ENCODE results near the gene ARL4D.

The ARL4D gene

DNA sequence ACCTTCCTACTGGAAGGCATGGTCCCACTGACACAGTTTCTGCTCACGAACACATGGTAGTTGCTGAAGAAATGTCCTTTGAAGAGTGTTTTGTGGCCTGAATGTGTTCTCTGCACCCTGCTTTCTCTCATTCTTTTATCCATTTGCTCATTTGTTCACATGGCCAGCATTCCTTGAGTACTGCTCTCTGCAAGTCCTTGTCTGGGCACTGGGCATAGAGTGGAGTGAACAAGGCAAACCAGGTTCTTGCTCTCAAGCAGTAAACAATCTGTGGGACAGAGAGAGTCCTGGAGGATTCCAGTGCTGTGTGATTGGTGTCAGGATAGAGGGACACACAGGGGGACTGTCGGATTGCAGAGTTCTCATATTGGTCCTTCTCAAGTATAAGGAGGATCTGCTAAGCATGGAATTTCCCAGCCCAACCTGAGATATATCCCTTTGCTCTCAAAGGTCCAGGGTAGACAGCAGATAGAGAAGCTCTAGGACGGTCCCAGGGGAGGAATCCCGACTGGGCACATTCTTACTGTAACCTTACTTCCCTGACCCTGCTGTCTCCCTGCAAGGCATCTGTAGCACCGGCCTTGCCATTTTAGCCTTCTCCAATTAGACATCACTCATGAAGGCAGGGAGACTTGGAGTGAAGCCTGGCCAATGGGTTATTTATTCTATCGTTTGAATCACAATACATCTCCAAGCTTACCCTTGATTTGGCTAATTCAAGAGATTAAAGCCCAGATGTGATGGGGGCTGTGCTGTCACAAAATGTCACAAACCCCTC, 32.3 kb downstream of the ARL4D start:
- Histone ChIP-seq H3K4me1 (ENCODE audit: insufficient read depth, poor library complexity, severe bottlenecking) (peaks cover 23% of the 10 kb centered on the region), H3K27ac (ENCODE audit: poor library complexity, severe bottlenecking) (no peak overlapping the region), H3K36me3 (ENCODE audit: low read depth) (no peaks in the 10 kb centered on the region), H3K27me3 (ENCODE audit: insufficient read depth, poor library complexity, severe bottlenecking) (no peaks in the 10 kb centered on the region), H3K9me3 (ENCODE audit: severe bottlenecking) (no peaks in the 10 kb centered on the region), H3K4me3 (ENCODE audit: severe bottlenecking) (no peak overlapping the region)
- TF ChIP-seq, protein P1, sequence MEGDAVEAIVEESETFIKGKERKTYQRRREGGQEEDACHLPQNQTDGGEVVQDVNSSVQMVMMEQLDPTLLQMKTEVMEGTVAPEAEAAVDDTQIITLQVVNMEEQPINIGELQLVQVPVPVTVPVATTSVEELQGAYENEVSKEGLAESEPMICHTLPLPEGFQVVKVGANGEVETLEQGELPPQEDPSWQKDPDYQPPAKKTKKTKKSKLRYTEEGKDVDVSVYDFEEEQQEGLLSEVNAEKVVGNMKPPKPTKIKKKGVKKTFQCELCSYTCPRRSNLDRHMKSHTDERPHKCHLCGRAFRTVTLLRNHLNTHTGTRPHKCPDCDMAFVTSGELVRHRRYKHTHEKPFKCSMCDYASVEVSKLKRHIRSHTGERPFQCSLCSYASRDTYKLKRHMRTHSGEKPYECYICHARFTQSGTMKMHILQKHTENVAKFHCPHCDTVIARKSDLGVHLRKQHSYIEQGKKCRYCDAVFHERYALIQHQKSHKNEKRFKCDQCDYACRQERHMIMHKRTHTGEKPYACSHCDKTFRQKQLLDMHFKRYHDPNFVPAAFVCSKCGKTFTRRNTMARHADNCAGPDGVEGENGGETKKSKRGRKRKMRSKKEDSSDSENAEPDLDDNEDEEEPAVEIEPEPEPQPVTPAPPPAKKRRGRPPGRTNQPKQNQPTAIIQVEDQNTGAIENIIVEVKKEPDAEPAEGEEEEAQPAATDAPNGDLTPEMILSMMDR (IDR thresholded peaks at IDR 0.05; ENCODE audit: poor library complexity, severe bottlenecking) = no peak
- ATAC-seq (ENCODE audit: low read depth) (no peak), DNase-seq (ENCODE audit: low spot score) (no peak)

DNA sequence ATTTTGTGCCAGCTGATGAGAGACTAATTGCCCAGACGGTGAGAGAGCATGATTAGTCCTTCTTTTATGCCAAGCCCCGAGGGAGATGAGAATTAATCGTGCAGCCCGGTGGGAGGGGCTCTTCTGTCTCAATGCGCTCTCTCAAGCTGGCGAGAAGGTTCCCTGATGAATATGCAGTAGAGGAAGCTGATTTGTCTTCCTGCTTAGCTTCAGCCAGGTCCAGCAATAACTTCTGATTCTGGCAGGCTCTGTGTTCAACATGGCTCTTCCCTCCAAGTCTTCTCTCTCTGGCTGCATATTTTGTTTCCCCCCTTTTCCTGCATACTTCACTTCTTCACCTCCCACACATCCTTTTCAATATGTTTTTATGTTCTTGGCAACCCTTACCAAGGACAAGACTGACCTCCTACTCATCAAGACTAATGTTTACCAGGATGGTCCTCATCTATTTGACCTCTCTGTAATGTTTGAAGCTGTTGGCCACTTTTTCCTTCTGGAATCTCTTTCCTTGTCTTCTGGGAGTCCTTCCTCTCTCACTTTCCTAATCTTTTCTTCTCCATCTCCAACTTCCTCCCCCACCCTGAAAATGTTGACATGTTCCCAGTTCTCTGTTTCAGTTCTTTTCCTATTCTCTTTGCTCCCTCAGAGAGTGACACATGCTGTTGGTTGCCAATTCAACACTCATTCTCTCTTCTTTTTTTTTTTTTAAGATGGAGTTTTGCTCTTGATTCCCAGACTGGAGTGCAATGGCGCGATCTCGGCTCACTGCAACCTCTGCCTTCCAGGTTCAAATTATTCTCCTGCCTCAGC, 33.1 kb downstream of the ARL4D start:
- TF ChIP-seq, protein P1 (IDR thresholded peaks at IDR 0.05; ENCODE audit: poor library complexity, severe bottlenecking) = no peak
- ATAC-seq (ENCODE audit: low read depth) (no peak), DNase-seq (ENCODE audit: low spot score) (no peak)
- Histone ChIP-seq H3K27me3 (ENCODE audit: insufficient read depth, poor library complexity, severe bottlenecking) (no peaks in the 10 kb centered on the region), H3K36me3 (ENCODE audit: low read depth) (no peaks in the 10 kb centered on the region), H3K9me3 (ENCODE audit: severe bottlenecking) (no peaks in the 10 kb centered on the region), H3K27ac (ENCODE audit: poor library complexity, severe bottlenecking) (no peak overlapping the region), H3K4me1 (ENCODE audit: insufficient read depth, poor library complexity, severe bottlenecking) (peaks cover 24% of the 10 kb centered on the region), H3K4me3 (ENCODE audit: severe bottlenecking) (no peak overlapping the region)

DNA sequence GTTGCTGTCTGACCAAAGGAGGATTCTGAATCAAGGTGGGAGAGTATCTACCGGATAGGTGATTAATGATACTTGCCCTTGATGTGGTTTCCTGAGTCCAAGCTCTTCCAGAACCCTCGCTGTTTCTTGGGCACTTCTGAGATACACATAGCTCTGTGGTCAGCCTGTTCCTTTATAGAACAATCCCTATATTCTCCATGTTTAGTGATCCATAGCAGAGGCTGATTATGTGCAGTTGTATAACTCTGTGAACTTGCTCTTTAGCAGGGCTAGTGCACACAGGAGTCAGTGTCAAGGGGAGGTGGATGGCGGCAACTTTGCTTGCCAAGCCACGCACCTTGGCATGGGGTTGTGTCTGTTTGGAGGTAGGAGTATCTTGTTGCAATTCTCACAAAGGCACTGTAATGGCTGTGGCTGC, 36.1 kb downstream of the ARL4D start:
- DNase-seq (ENCODE audit: low spot score) (no peak), ATAC-seq (ENCODE audit: low read depth) (peak; percentile 70)
- no peak overlapping the region for H3K4me3 ChIP-seq (ENCODE audit: severe bottlenecking)
- H3K4me1 ChIP-seq (ENCODE audit: insufficient read depth, poor library complexity, severe bottlenecking) = peaks cover 18% of the 10 kb centered on the region
- H3K27me3 ChIP-seq (ENCODE audit: insufficient read depth, poor library complexity, severe bottlenecking) = no peaks in the 10 kb centered on the region
- TF ChIP-seq, protein P1 (IDR thresholded peaks at IDR 0.05; ENCODE audit: poor library complexity, severe bottlenecking) = no peak
- peak overlapping the region; percentile 26 for H3K27ac ChIP-seq (ENCODE audit: poor library complexity, severe bottlenecking)
- no peaks in the 10 kb centered on the region for H3K9me3 ChIP-seq (ENCODE audit: severe bottlenecking)
- H3K36me3 ChIP-seq (ENCODE audit: low read depth) = no peaks in the 10 kb centered on the region

DNA sequence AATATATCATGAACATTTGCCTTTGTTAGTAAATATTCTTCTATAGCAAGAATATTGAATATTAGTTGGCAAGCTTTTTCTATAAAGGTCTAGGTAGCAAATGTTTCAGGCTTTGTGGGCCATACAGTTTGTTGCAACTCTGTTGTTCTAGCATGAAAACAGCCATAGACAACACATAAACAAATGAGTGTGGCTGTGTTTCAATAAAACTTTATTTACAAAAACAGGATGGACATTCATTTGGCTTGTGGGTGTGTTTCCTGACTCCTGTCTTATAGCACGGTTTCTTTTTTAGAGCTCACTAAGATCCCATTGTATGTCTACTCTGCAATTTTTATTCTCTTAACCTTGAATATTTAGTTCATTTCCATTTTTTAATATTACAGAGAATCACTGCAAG, 39.0 kb downstream of the ARL4D start:
- TF ChIP-seq, protein P1 (IDR thresholded peaks at IDR 0.05; ENCODE audit: poor library complexity, severe bottlenecking) = no peak
- DNase-seq (ENCODE audit: low spot score) (no peak), ATAC-seq (ENCODE audit: low read depth) (no peak)
- Histone ChIP-seq H3K36me3 (ENCODE audit: low read depth) (no peaks in the 10 kb centered on the region), H3K27ac (ENCODE audit: poor library complexity, severe bottlenecking) (no peak overlapping the region), H3K4me1 (ENCODE audit: insufficient read depth, poor library complexity, severe bottlenecking) (peaks cover 19% of the 10 kb centered on the region), H3K27me3 (ENCODE audit: insufficient read depth, poor library complexity, severe bottlenecking) (no peaks in the 10 kb centered on the region), H3K9me3 (ENCODE audit: severe bottlenecking) (no peaks in the 10 kb centered on the region), H3K4me3 (ENCODE audit: severe bottlenecking) (no peak overlapping the region)

Data from RWPE2 (cell line).